ENCODE measurements around the gene FHL2.

Gene FHL2

GRCh38 chr2:105421053-105421452 is 22.2 kb upstream of the FHL2 start:
- no peak for DNase-seq (ENCODE audit: low spot score)

- DNase-seq (ENCODE audit: low spot score): no peak
These were observed 19.7 kb upstream of the FHL2 start for GRCh38 chr2:105418522-105418921.

- DNase-seq (ENCODE audit: low spot score): peak; percentile 42
These were observed 19.1 kb upstream of the FHL2 start for GRCh38 chr2:105417857-105418436.

GRCh38 chr2:105416156-105416555 is 17.3 kb upstream of the FHL2 start:
- DNase-seq (ENCODE audit: low spot score): no peak

- DNase-seq (ENCODE audit: low spot score): no peak
These were observed 16.2 kb upstream of the FHL2 start for GRCh38 chr2:105415007-105415406.

- DNase-seq (ENCODE audit: low spot score): no peak
These were observed 14.4 kb upstream of the FHL2 start for GRCh38 chr2:105413206-105413605.

- DNase-seq (ENCODE audit: low spot score): no peak
These were observed 13.7 kb upstream of the FHL2 start for GRCh38 chr2:105412584-105412983.

GRCh38 chr2:105411720-105412407 is 13.0 kb upstream of the FHL2 start:
- no peak for DNase-seq (ENCODE audit: low spot score)

- DNase-seq (ENCODE audit: low spot score): no peak
These were observed 11.7 kb upstream of the FHL2 start for GRCh38 chr2:105410554-105410953.

- DNase-seq (ENCODE audit: low spot score): peak; percentile 89
These were observed 10.9 kb upstream of the FHL2 start for GRCh38 chr2:105409717-105410116.

GRCh38 chr2:105407946-105408743 is 9.3 kb upstream of the FHL2 start:
- no peak for DNase-seq (ENCODE audit: low spot score)

- DNase-seq (ENCODE audit: low spot score): peak; percentile 90
These were observed 7.4 kb upstream of the FHL2 start for GRCh38 chr2:105406221-105406620.

GRCh38 chr2:105405291-105405690 is 6.4 kb upstream of the FHL2 start:
- DNase-seq (ENCODE audit: low spot score): no peak

GRCh38 chr2:105404736-105405135 is 5.9 kb upstream of the FHL2 start:
- no peak for DNase-seq (ENCODE audit: low spot score)

GRCh38 chr2:105403783-105404698 is 5.2 kb upstream of the FHL2 start:
- DNase-seq (ENCODE audit: low spot score): peak; percentile 57

GRCh38 chr2:105403241-105403782 is 4.5 kb upstream of the FHL2 start:
- DNase-seq (ENCODE audit: low spot score): no peak

- DNase-seq (ENCODE audit: low spot score): no peak
These were observed 4.0 kb upstream of the FHL2 start for GRCh38 chr2:105402809-105403208.

- no peak for DNase-seq (ENCODE audit: low spot score)
These were observed 3.0 kb upstream of the FHL2 start for GRCh38 chr2:105401867-105402266.

GRCh38 chr2:105400138-105400540 is 1.3 kb upstream of the FHL2 start:
- no peak for DNase-seq (ENCODE audit: low spot score)

- no peak for DNase-seq (ENCODE audit: low spot score)
These were observed 483 bp upstream of the FHL2 start for GRCh38 chr2:105399207-105399861.

- no peak for DNase-seq (ENCODE audit: low spot score)
These were observed 907 bp downstream of the FHL2 start for GRCh38 chr2:105397953-105398335.

Data from COLO829 (cell line).